HCT116 (cell line): ENCODE measurements around the gene TMEM238L. TPM values are rescaled to one million over a fixed set of nuclear protein-coding genes. Genes with fewer than 3 reads are reported as not detected.

ENCODE experiments used
- ATAC-seq: fragments of 200-7000 bp; cut with Tn5 transposase; 2 replicates; pipeline ENCODE4 v1.9.1; 2020; ENCODE audit warnings: mild to moderate bottlenecking, moderate library complexity
- BruUV-seq: library from RNA; stranded (reverse); fragments of 400-500 nt; replicated peaks from 2 replicates; lab custom pipeline; 2021; lab: Mats Ljungman, UMichigan
- CTCF ChIA-PET: fragments of 300-600 bp; sonication (Branson Sonifier 250); formaldehyde crosslinking; loops from one replicate; lab custom pipeline; 2021; ENCODE audit warnings: antibody characterized with exemption; lab: Charles Lee
- POLR2A ChIA-PET: fragments of 300-600, 350-600 bp; sonication (Branson Sonifier 250); formaldehyde crosslinking; loops from one replicate; lab custom pipeline; 2021; ENCODE audit warnings: antibody characterized with exemption; lab: Charles Lee
- RAD21 ChIA-PET, 2 experiments: fragments of 300-600 bp; sonication (Branson Sonifier 250); formaldehyde crosslinking; loops; one replicate each; lab custom pipeline; 2023; ENCODE audit warnings: low total read pairs in 2 of 2; ENCODE audit not compliant: uncharacterized antibody in 2 of 2, unreplicated experiment in 2 of 2, low non-redundant PET in 1 of 2; lab: Charles Lee
- DNase-seq: peaks from one replicate; pipeline ENCODE4 v3.0.0-alpha.2; 2010; ENCODE audit warnings: low read depth, low spot score
- H2AFZ ChIP-seq: fragments of 200-600 bp; shearing (Covaris generic), sonication (generic); 2 replicates; pipeline ENCODE4 v1.6.1; 2017; ENCODE audit warnings: low read depth, mixed run types, mixed read lengths, antibody characterized with exemption, low read length; ENCODE audit not compliant: poor library complexity, severe bottlenecking
- H3K27ac ChIP-seq: 2 replicates; pipeline ENCODE4 v1.5.1; 2012; ENCODE audit warnings: low read depth, low read length
- H3K27me3 ChIP-seq: fragments of 200-600 bp; sonication (generic); 2 replicates; pipeline ENCODE4 v1.6.1; 2016; ENCODE audit warnings: mixed run types, low read length, mixed read lengths; ENCODE audit not compliant: insufficient read depth
- H3K36me3 ChIP-seq, 2 experiments: fragments of 200-500 bp in 1 of 2; fragments of 200-600 bp in 1 of 2; sonication (Bioruptor generic) in 1 of 2; sonication (generic) in 1 of 2; 2 replicates each; pipeline versions ENCODE4 v1.5.1 to v1.6.1; 2014 to 2016; ENCODE audit warnings: low read length in 2 of 2, inconsistent platforms in 1 of 2, mixed read lengths in 1 of 2, mixed run types in 1 of 2; ENCODE audit not compliant: insufficient read depth in 2 of 2, control insufficient read depth in 1 of 2
- H3K4me1 ChIP-seq, 2 experiments: fragments of 200-600 bp in 1 of 2; sonication (generic) in 1 of 2; 2 replicates each; pipeline versions ENCODE4 v1.5.1 to v1.6.1; 2012 to 2017; ENCODE audit warnings: low read length in 2 of 2, inconsistent platforms in 1 of 2, mild to moderate bottlenecking in 1 of 2, mixed read lengths in 1 of 2, mixed run types in 1 of 2, moderate library complexity in 1 of 2; ENCODE audit not compliant: insufficient read depth in 2 of 2, control insufficient read depth in 1 of 2
- H3K4me2 ChIP-seq: fragments of 200-600 bp; sonication (generic); 2 replicates; pipeline ENCODE4 v1.6.1; 2017; ENCODE audit warnings: mixed run types, low read length, mixed read lengths
- H3K4me3 ChIP-seq, 2 experiments: fragments of 200-600 bp in 1 of 2; sonication (generic) in 1 of 2; replicated peaks in 1 of 2; 2 replicates each; pipeline ENCODE4 v1.5.1; 2011 to 2016; ENCODE audit warnings: low read length in 2 of 2, control low read depth in 1 of 2, low read depth in 1 of 2, mild to moderate bottlenecking in 1 of 2, mixed read lengths in 1 of 2, mixed run types in 1 of 2
- H3K79me2 ChIP-seq: fragments of 200-600 bp; sonication (generic); 2 replicates; pipeline ENCODE4 v1.6.1; 2017; ENCODE audit warnings: mild to moderate bottlenecking, mixed run types, low read length, moderate library complexity, mixed read lengths; ENCODE audit not compliant: insufficient read depth
- H3K9ac ChIP-seq: fragments of 200-600 bp; sonication (generic); 2 replicates; pipeline ENCODE4 v1.6.1; 2016; ENCODE audit warnings: low read length, mixed read lengths
- H3K9me2 ChIP-seq: fragments of 200-600 bp; sonication (generic), shearing (Covaris generic); 2 replicates; pipeline ENCODE4 v1.6.1; 2017; ENCODE audit warnings: mixed run types, mild to moderate bottlenecking, moderate library complexity; ENCODE audit not compliant: insufficient read depth
- H3K9me3 ChIP-seq, 2 experiments: fragments of 200-500 bp in 1 of 2; fragments of 200-600 bp in 1 of 2; sonication (Bioruptor generic) in 1 of 2; sonication (generic) in 1 of 2; 2 replicates each; pipeline ENCODE4 v1.6.1; 2014 to 2017; ENCODE audit warnings: low read length in 2 of 2, mixed read lengths in 2 of 2, inconsistent platforms in 1 of 2, low read depth in 1 of 2, mild to moderate bottlenecking in 1 of 2, mixed run types in 1 of 2, moderate library complexity in 1 of 2; ENCODE audit not compliant: control insufficient read depth in 1 of 2, insufficient read depth in 1 of 2
- H4K20me1 ChIP-seq: fragments of 200-600 bp; sonication (generic), shearing (Covaris generic); 2 replicates; pipeline ENCODE4 v1.6.1; 2017; ENCODE audit warnings: mixed run types, mild to moderate bottlenecking, moderate library complexity; ENCODE audit not compliant: insufficient read depth
- CBX3 ChIP-seq: IDR thresholded peaks from 2 replicates; pipeline ENCODE4 v1.6.1; 2012; ENCODE audit warnings: low read depth
- CEBPB ChIP-seq: IDR thresholded peaks from 2 replicates; pipeline ENCODE4 v1.6.1; 2012; ENCODE audit warnings: low read depth
- ELF1 ChIP-seq: IDR thresholded peaks from 2 replicates; pipeline ENCODE4 v1.6.1; 2012; ENCODE audit warnings: low read depth, borderline replicate concordance
- POLR2AphosphoS5 ChIP-seq: IDR thresholded peaks from 2 replicates; pipeline ENCODE4 v1.6.1; 2011; ENCODE audit warnings: mild to moderate bottlenecking, low read depth, low read length, moderate library complexity
- RAD21 ChIP-seq: IDR thresholded peaks from 2 replicates; pipeline ENCODE4 v1.6.1; 2012; ENCODE audit warnings: low read depth, mild to moderate bottlenecking
- SIN3A ChIP-seq: IDR thresholded peaks from 2 replicates; pipeline ENCODE4 v1.6.1; 2012; ENCODE audit warnings: low read depth
- SP1 ChIP-seq: IDR thresholded peaks from 2 replicates; pipeline ENCODE4 v1.6.1; 2012; ENCODE audit warnings: low read depth
- SRF ChIP-seq: IDR thresholded peaks from 2 replicates; pipeline ENCODE4 v1.6.1; 2012; ENCODE audit warnings: low read depth
- TCF7L2 ChIP-seq: IDR thresholded peaks from 2 replicates; pipeline ENCODE4 v1.7.0; 2011; ENCODE audit warnings: borderline replicate concordance, inconsistent platforms; ENCODE audit not compliant: insufficient read depth, insufficient read length; ENCODE audit errors: extremely low read depth
- ZFX ChIP-seq: fragments of 450-650 bp; IDR thresholded peaks from 2 replicates; pipeline ENCODE4 v1.6.1; 2017
- intact Hi-C: fragments of 100-400 bp; cut with micrococcal nuclease; formaldehyde crosslinking; loops from 2 replicates; pipeline ENCODE4 v1.10.0; 2022
- total RNA-seq: library from RNA; stranded (reverse); gene quantifications from one replicate; pipeline ENCODE4 v1.2.1, GENCODE V29; 2021; ENCODE audit not compliant: unreplicated experiment
- TF ChIP-seq, protein P1 (sequence below): IDR thresholded peaks from 2 replicates; pipeline ENCODE4 v1.6.1; 2011; ENCODE audit warnings: mild to moderate bottlenecking, low read length, moderate library complexity; ENCODE audit not compliant: insufficient replicate concordance; ENCODE audit errors: extremely low read depth
- TF ChIP-seq, protein P2 (sequence below): IDR thresholded peaks from 2 replicates; pipeline ENCODE4 v1.6.1; 2012; ENCODE audit warnings: low read depth

TMEM238L gene
- total RNA-seq, 1 experiment from 2014 or later = not detected

DNA sequence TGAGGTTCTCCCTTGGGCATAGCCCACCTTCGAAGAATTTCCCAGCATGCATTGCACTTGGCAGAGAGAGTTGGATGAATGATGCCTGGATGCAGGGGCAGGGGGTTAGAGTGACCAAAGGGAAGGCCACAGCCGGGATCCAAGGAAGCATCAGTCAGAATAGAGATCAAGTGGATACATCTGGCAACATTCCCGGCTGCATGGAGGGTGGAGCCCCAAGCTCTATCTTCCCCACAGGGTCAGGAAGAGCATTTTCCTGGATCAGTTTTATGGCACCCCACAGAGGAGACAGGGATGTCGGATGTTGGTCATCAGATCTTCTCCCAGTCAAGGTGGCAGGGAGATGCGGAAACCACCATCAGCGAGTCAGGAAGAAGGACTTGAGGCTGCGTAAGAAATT, 21.0 kb upstream of the TMEM238L start:
- H2AFZ ChIP-seq = no peak overlapping the region
- H3K79me2 ChIP-seq = no peaks in the 10 kb centered on the region
- H3K27me3 ChIP-seq = peaks cover 20% of the 10 kb centered on the region
- H4K20me1 ChIP-seq = no peaks in the 10 kb centered on the region
- RAD21 ChIA-PET = no interaction called here
- H3K27ac ChIP-seq = no peak overlapping the region
- DNase-seq (no peak), ATAC-seq (no peak)
- H3K4me2 ChIP-seq = no peak overlapping the region
- no peak overlapping the region for H3K9ac ChIP-seq
- no peaks in the 10 kb centered on the region for H3K36me3 ChIP-seq
- POLR2A ChIA-PET = no interaction called here
- H3K4me1 ChIP-seq = no peaks in the 10 kb centered on the region
- BruUV-seq = no TSS peak
- TF ChIP-seq SIN3A (no peak), POLR2AphosphoS5 (no peak), TCF7L2 (no peak), RAD21 (no peak), ZFX (no peak), ELF1 (no peak), SP1 (no peak), CBX3 (no peak), CEBPB (no peak), SRF (no peak)
- TF ChIP-seq, protein P1, sequence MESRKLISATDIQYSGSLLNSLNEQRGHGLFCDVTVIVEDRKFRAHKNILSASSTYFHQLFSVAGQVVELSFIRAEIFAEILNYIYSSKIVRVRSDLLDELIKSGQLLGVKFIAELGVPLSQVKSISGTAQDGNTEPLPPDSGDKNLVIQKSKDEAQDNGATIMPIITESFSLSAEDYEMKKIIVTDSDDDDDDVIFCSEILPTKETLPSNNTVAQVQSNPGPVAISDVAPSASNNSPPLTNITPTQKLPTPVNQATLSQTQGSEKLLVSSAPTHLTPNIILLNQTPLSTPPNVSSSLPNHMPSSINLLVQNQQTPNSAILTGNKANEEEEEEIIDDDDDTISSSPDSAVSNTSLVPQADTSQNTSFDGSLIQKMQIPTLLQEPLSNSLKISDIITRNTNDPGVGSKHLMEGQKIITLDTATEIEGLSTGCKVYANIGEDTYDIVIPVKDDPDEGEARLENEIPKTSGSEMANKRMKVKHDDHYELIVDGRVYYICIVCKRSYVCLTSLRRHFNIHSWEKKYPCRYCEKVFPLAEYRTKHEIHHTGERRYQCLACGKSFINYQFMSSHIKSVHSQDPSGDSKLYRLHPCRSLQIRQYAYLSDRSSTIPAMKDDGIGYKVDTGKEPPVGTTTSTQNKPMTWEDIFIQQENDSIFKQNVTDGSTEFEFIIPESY = no peak
- TF ChIP-seq, protein P2, sequence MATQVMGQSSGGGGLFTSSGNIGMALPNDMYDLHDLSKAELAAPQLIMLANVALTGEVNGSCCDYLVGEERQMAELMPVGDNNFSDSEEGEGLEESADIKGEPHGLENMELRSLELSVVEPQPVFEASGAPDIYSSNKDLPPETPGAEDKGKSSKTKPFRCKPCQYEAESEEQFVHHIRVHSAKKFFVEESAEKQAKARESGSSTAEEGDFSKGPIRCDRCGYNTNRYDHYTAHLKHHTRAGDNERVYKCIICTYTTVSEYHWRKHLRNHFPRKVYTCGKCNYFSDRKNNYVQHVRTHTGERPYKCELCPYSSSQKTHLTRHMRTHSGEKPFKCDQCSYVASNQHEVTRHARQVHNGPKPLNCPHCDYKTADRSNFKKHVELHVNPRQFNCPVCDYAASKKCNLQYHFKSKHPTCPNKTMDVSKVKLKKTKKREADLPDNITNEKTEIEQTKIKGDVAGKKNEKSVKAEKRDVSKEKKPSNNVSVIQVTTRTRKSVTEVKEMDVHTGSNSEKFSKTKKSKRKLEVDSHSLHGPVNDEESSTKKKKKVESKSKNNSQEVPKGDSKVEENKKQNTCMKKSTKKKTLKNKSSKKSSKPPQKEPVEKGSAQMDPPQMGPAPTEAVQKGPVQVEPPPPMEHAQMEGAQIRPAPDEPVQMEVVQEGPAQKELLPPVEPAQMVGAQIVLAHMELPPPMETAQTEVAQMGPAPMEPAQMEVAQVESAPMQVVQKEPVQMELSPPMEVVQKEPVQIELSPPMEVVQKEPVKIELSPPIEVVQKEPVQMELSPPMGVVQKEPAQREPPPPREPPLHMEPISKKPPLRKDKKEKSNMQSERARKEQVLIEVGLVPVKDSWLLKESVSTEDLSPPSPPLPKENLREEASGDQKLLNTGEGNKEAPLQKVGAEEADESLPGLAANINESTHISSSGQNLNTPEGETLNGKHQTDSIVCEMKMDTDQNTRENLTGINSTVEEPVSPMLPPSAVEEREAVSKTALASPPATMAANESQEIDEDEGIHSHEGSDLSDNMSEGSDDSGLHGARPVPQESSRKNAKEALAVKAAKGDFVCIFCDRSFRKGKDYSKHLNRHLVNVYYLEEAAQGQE = no peak
- H3K9me3 ChIP-seq = no peaks in the 10 kb centered on the region
- H3K9me2 ChIP-seq = no peaks in the 10 kb centered on the region
- intact Hi-C loops = no loop called here
- H3K4me3 ChIP-seq = no peak overlapping the region
- CTCF ChIA-PET = no interaction called here
